Measurements from ENCODE around the gene PDLIM5. TPM values are rescaled to one million over a fixed set of nuclear protein-coding genes. Genes with fewer than 3 reads are reported as not detected.
"Not testable (repeated sequence)": the region's sequence is repeated elsewhere in the genome, so short reads cannot be mapped to it uniquely, and the experiment has no call there.

The PDLIM5 gene
- total and polyA plus RNA-seq, 4 experiments from 2014 or later = 37.4 to 57.5 (median 44.6) TPM

GRCh38 chr4:94506822-94507221 is 55.1 kb downstream of the PDLIM5 start:
- Mint-ChIP-seq H3K4me3 (no peak overlapping the region), H3K36me3 (peaks cover 0 to 10% of the 10 kb centered on the region in 2 donors), H3K27me3 (no peaks in the 10 kb centered on the region), H3K4me1 (no peaks in the 10 kb centered on the region), H3K27ac (no peak overlapping the region), H3K9me3 (peaks cover 0 to 3% (median 0%) of the 10 kb centered on the region in 8 donors)
- H3K9me3 ChIP-seq (ENCODE audit: control insufficient read depth in 1 of 2, low read length in 2 of 2) = no peaks in the 10 kb centered on the region
- intact Hi-C loops (cut with micrococcal nuclease) = no loop called here
- DNase-seq = no peak
- H3K4me1 ChIP-seq (ENCODE audit: insufficient read depth, low read length) = peaks cover 5% of the 10 kb centered on the region
- no peaks in the 10 kb centered on the region for H3K36me3 ChIP-seq (ENCODE audit: insufficient read depth, low read length)
- no peak overlapping the region for H3K4me3 ChIP-seq (ENCODE audit: low read length in 2 of 2)
- H3K27ac ChIP-seq (ENCODE audit: low read depth, low read length) = no peak overlapping the region
- no peaks in the 10 kb centered on the region for H3K27me3 ChIP-seq (ENCODE audit: insufficient read depth, low read length)
- POLR2A ChIA-PET (ENCODE audit: partially characterized antibody) = no interaction called here
- CTCF ChIA-PET (ENCODE audit: partially characterized antibody) = no interaction called here

DNA sequence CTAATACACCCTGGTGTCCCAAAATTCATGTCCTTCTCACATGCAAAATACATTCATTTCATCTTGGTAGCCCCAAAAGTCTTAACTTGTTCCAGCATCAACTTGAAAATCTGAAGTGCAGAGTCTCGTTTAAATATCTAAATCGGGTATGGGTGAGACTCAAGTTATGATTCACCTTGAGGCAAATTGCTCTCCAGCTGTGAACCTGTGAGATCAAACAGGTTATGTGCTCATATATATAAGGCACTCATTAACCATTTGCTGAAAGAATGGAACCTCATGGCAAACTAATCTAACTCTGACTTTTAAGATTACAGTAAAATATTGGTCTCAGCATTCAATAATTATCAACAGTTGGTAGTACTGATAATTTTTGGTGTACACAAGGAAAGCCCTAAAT is 55.5 kb downstream of the PDLIM5 start:
- peaks cover 5% of the 10 kb centered on the region for H3K4me1 ChIP-seq (ENCODE audit: insufficient read depth, low read length)
- no peaks in the 10 kb centered on the region for H3K4me1 Mint-ChIP-seq
- no peak overlapping the region for H3K27ac ChIP-seq (ENCODE audit: low read depth, low read length)
- H3K27ac Mint-ChIP-seq = no peak overlapping the region
- H3K36me3 ChIP-seq (ENCODE audit: insufficient read depth, low read length) = no peaks in the 10 kb centered on the region
- H3K9me3 ChIP-seq (ENCODE audit: control insufficient read depth in 1 of 2, low read length in 2 of 2) = no peaks in the 10 kb centered on the region
- H3K4me3 ChIP-seq (ENCODE audit: low read length in 2 of 2) = no peak overlapping the region
- no peaks in the 10 kb centered on the region for H3K27me3 Mint-ChIP-seq
- no peak for DNase-seq
- POLR2A ChIA-PET (ENCODE audit: partially characterized antibody) = no interaction called here
- peaks cover 0 to 10% of the 10 kb centered on the region in 2 donors for H3K36me3 Mint-ChIP-seq
- H3K9me3 Mint-ChIP-seq = peaks cover 0 to 3% (median 0%) of the 10 kb centered on the region in 8 donors
- H3K4me3 Mint-ChIP-seq = no peak overlapping the region
- intact Hi-C loops (cut with micrococcal nuclease) = no loop called here
- H3K27me3 ChIP-seq (ENCODE audit: insufficient read depth, low read length) = no peaks in the 10 kb centered on the region
- CTCF ChIA-PET (ENCODE audit: partially characterized antibody) = no interaction called here

GRCh38 chr4:94507708-94508107 is 56.0 kb downstream of the PDLIM5 start:
- no peak overlapping the region for H3K4me3 Mint-ChIP-seq
- no peaks in the 10 kb centered on the region for H3K27me3 Mint-ChIP-seq
- Histone ChIP-seq H3K4me1 (ENCODE audit: insufficient read depth, low read length) (peaks cover 5% of the 10 kb centered on the region), H3K36me3 (ENCODE audit: insufficient read depth, low read length) (no peaks in the 10 kb centered on the region), H3K27ac (ENCODE audit: low read depth, low read length) (no peak overlapping the region), H3K9me3 (ENCODE audit: control insufficient read depth in 1 of 2, low read length in 2 of 2) (no peaks in the 10 kb centered on the region), H3K4me3 (ENCODE audit: low read length in 2 of 2) (no peak overlapping the region), H3K27me3 (ENCODE audit: insufficient read depth, low read length) (no peaks in the 10 kb centered on the region)
- H3K36me3 Mint-ChIP-seq = peaks cover 0 to 10% of the 10 kb centered on the region in 2 donors
- no peak for DNase-seq
- H3K4me1 Mint-ChIP-seq = no peaks in the 10 kb centered on the region
- ChIA-PET POLR2A (ENCODE audit: partially characterized antibody) (no interaction called here), CTCF (ENCODE audit: partially characterized antibody) (no interaction called here)
- intact Hi-C loops (cut with micrococcal nuclease) = no loop called here
- no peak overlapping the region for H3K27ac Mint-ChIP-seq
- H3K9me3 Mint-ChIP-seq = peaks cover 0 to 3% (median 0%) of the 10 kb centered on the region in 8 donors

DNA sequence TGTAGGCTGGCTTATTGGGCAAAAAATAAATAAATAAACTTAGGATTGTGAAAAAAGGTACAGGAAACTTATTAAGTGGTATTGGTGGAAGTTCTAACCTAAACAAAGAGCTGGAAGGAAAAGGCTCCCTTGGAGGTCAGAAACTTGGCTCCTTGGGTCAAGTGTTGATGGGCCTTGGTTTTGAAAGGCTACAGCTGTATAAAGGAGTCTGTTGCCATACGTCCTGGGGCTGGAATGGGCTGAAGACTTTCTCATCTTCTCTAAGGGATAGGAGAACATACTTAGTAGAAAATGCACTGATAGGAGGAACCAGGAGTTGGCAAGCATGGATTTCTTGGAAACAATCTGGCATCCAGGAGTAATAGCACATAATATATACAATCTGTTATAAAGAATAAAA is 56.6 kb downstream of the PDLIM5 start:
- Mint-ChIP-seq H3K27ac (no peak overlapping the region), H3K4me3 (no peak overlapping the region), H3K9me3 (peaks cover 0 to 3% (median 0%) of the 10 kb centered on the region in 8 donors), H3K36me3 (peaks cover 0 to 10% of the 10 kb centered on the region in 2 donors), H3K27me3 (no peaks in the 10 kb centered on the region), H3K4me1 (peaks cover 0 to 1% (median under 1%) of the 10 kb centered on the region in 4 donors)
- Histone ChIP-seq H3K36me3 (ENCODE audit: insufficient read depth, low read length) (no peaks in the 10 kb centered on the region), H3K27me3 (ENCODE audit: insufficient read depth, low read length) (no peaks in the 10 kb centered on the region), H3K27ac (ENCODE audit: low read depth, low read length) (no peak overlapping the region), H3K9me3 (ENCODE audit: control insufficient read depth in 1 of 2, low read length in 2 of 2) (no peaks in the 10 kb centered on the region), H3K4me1 (ENCODE audit: insufficient read depth, low read length) (peaks cover 5% of the 10 kb centered on the region), H3K4me3 (ENCODE audit: low read length in 2 of 2) (no peak overlapping the region)
- DNase-seq = no peak
- CTCF ChIA-PET (ENCODE audit: partially characterized antibody) = no interaction called here
- POLR2A ChIA-PET (ENCODE audit: partially characterized antibody) = no interaction called here
- intact Hi-C loops (cut with micrococcal nuclease) = no loop called here

DNA sequence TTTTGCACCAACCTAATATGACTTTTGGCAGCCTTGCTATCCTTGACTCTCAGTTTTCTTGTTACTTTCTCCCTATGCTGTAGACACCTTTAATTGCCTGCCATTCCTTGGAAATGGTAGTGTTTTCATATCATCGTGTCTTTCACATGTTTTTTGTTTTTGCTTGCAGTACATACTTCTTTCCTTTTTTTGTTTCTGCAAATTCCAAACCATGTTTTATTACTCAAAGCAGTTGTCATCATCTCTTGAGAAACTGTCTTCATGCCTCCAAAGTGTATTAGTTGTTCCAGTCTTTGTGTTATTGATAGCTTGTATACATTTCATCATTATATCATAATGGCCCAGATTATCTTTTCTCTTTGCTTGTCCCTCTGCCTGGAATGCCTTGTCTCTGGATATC is 57.1 kb downstream of the PDLIM5 start:
- intact Hi-C loops (cut with micrococcal nuclease) = no loop called here
- peaks cover 0 to 10% of the 10 kb centered on the region in 2 donors for H3K36me3 Mint-ChIP-seq
- no peaks in the 10 kb centered on the region for H3K27me3 Mint-ChIP-seq
- no peak overlapping the region for H3K4me3 ChIP-seq (ENCODE audit: low read length in 2 of 2)
- no peak for DNase-seq
- H3K4me3 Mint-ChIP-seq = no peak overlapping the region
- H3K4me1 ChIP-seq (ENCODE audit: insufficient read depth, low read length) = peaks cover 5% of the 10 kb centered on the region
- H3K27ac ChIP-seq (ENCODE audit: low read depth, low read length) = no peak overlapping the region
- ChIA-PET CTCF (ENCODE audit: partially characterized antibody) (no interaction called here), POLR2A (ENCODE audit: partially characterized antibody) (no interaction called here)
- peaks cover 0 to 5% (median 3%) of the 10 kb centered on the region in 4 donors for H3K4me1 Mint-ChIP-seq
- H3K27me3 ChIP-seq (ENCODE audit: insufficient read depth, low read length) = no peaks in the 10 kb centered on the region
- peaks cover 0 to 3% (median 0%) of the 10 kb centered on the region in 8 donors for H3K9me3 Mint-ChIP-seq
- H3K36me3 ChIP-seq (ENCODE audit: insufficient read depth, low read length) = no peaks in the 10 kb centered on the region
- no peak overlapping the region for H3K27ac Mint-ChIP-seq
- no peaks in the 10 kb centered on the region for H3K9me3 ChIP-seq (ENCODE audit: control insufficient read depth in 1 of 2, low read length in 2 of 2)

- Mint-ChIP-seq H3K9me3 (peaks cover 0 to 3% (median 0%) of the 10 kb centered on the region in 8 donors), H3K36me3 (peaks cover 0 to 5% of the 10 kb centered on the region in 2 donors), H3K4me1 (peaks cover 0 to 5% (median 5%) of the 10 kb centered on the region in 4 donors), H3K27me3 (no peaks in the 10 kb centered on the region), H3K27ac (no peak overlapping the region), H3K4me3 (no peak overlapping the region)
- H3K36me3 ChIP-seq (ENCODE audit: insufficient read depth, low read length) = no peaks in the 10 kb centered on the region
- ChIA-PET CTCF (ENCODE audit: partially characterized antibody) (no interaction called here), POLR2A (ENCODE audit: partially characterized antibody) (no interaction called here)
- no peak overlapping the region for H3K4me3 ChIP-seq (ENCODE audit: low read length in 2 of 2)
- H3K9me3 ChIP-seq (ENCODE audit: control insufficient read depth in 1 of 2, low read length in 2 of 2) = no peaks in the 10 kb centered on the region
- no peaks in the 10 kb centered on the region for H3K27me3 ChIP-seq (ENCODE audit: insufficient read depth, low read length)
- H3K27ac ChIP-seq (ENCODE audit: low read depth, low read length) = no peak overlapping the region
- intact Hi-C loops (cut with micrococcal nuclease) = no loop called here
- DNase-seq = no peak
- H3K4me1 ChIP-seq (ENCODE audit: insufficient read depth, low read length) = peaks cover 5% of the 10 kb centered on the region
Observed at GRCh38 chr4:94511591-94511990, 59.8 kb downstream of the PDLIM5 start.

DNA sequence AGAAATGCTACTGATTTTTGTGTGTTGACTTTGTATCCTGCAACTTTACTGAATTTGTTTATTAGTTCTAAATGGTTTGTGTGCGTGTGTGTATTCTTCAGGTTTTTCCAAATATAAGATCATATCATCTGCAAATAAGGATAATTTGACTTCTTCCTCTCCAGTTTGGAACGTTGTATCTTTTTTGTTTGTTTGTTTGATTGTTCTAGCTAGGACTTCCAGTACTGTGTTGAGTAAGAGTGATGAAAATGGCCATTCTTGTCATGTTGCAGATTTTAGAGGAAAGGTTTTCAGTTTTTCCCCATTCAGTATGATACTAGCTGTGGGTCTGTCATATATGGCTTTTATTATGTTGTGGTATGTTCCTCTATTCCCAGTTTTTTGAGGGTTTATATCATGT is 61.8 kb downstream of the PDLIM5 start:
- H3K27me3 Mint-ChIP-seq; DNase-seq; H3K4me3 Mint-ChIP-seq; H3K36me3 Mint-ChIP-seq; H3K27me3 ChIP-seq (ENCODE audit: insufficient read depth, low read length); H3K9me3 Mint-ChIP-seq; H3K9me3 ChIP-seq (ENCODE audit: control insufficient read depth in 1 of 2, low read length in 2 of 2); H3K27ac ChIP-seq (ENCODE audit: low read depth, low read length); CTCF ChIA-PET (ENCODE audit: partially characterized antibody); H3K36me3 ChIP-seq (ENCODE audit: insufficient read depth, low read length); H3K4me3 ChIP-seq (ENCODE audit: low read length in 2 of 2); H3K27ac Mint-ChIP-seq; intact Hi-C loops (cut with micrococcal nuclease); H3K4me1 ChIP-seq (ENCODE audit: insufficient read depth, low read length); H3K4me1 Mint-ChIP-seq; POLR2A ChIA-PET (ENCODE audit: partially characterized antibody): not testable (repeated sequence)

GRCh38 chr4:94515365-94515764 is 63.6 kb downstream of the PDLIM5 start:
- CTCF ChIA-PET (ENCODE audit: partially characterized antibody) = no interaction called here
- no peaks in the 10 kb centered on the region for H3K27me3 Mint-ChIP-seq
- intact Hi-C loops (cut with micrococcal nuclease) = no loop called here

More at GRCh38 chr4:94515365-94515764, 63.6 kb downstream of the PDLIM5 start:
- H3K27ac ChIP-seq (ENCODE audit: low read depth, low read length) = no peak overlapping the region
- H3K36me3 ChIP-seq (ENCODE audit: insufficient read depth, low read length) = no peaks in the 10 kb centered on the region
- Mint-ChIP-seq H3K27ac (no peak overlapping the region), H3K4me3 (no peak overlapping the region), H3K4me1 (peaks cover 11 to 19% (median 16%) of the 10 kb centered on the region in 4 donors), H3K36me3 (peaks cover 0 to 5% of the 10 kb centered on the region in 2 donors), H3K9me3 (peaks cover 0 to 3% (median 0%) of the 10 kb centered on the region in 8 donors)
- H3K9me3 ChIP-seq (ENCODE audit: control insufficient read depth in 1 of 2, low read length in 2 of 2) = no peaks in the 10 kb centered on the region
- H3K27me3 ChIP-seq (ENCODE audit: insufficient read depth, low read length) = no peaks in the 10 kb centered on the region
- no peaks in the 10 kb centered on the region for H3K4me1 ChIP-seq (ENCODE audit: insufficient read depth, low read length)
- no peak for DNase-seq
- H3K4me3 ChIP-seq (ENCODE audit: low read length in 2 of 2) = no peak overlapping the region
- POLR2A ChIA-PET (ENCODE audit: partially characterized antibody) = no interaction called here

Measured in CD4-positive, alpha-beta memory T cell (primary cell).